Activated naive CD4-positive, alpha-beta T cell treated with anti-CD3 and anti-CD28 coated beads for 36 hours (primary cell): ENCODE measurements around the gene NCKAP5. TPM values are rescaled to one million over a fixed set of nuclear protein-coding genes. Genes with fewer than 3 reads are reported as not detected.

Source experiments
- CTCF ChIA-PET: fragments of 350-600 bp; sonication (Branson Sonifier 250); formaldehyde crosslinking; loops from one replicate; lab custom pipeline; 2021; ENCODE audit warnings: antibody characterized with exemption; lab: Charles Lee
- DNase-seq: peaks from one replicate; pipeline ENCODE4 v3.0.0-alpha.2; 2020
- H3K27ac Mint-ChIP-seq: one replicate; pipeline ENCODE4 v1.8.0; 2021; ENCODE audit warnings: mild to moderate bottlenecking, mixed read lengths
- H3K27me3 Mint-ChIP-seq: one replicate; pipeline ENCODE4 v1.8.0; 2021; ENCODE audit warnings: low read depth, mixed read lengths
- H3K36me3 Mint-ChIP-seq: one replicate; pipeline ENCODE4 v1.8.0; 2021; ENCODE audit warnings: low read depth, mixed read lengths
- H3K4me1 Mint-ChIP-seq: one replicate; pipeline ENCODE4 v1.8.0; 2021; ENCODE audit warnings: low read depth, mixed read lengths
- H3K4me3 Mint-ChIP-seq: one replicate; pipeline ENCODE4 v1.8.0; 2021; ENCODE audit warnings: mild to moderate bottlenecking, moderate library complexity, mixed read lengths
- H3K9me3 Mint-ChIP-seq: one replicate; pipeline ENCODE4 v1.8.0; 2021; ENCODE audit warnings: mixed read lengths
- intact Hi-C: fragments of 100-400 bp; cut with micrococcal nuclease; formaldehyde crosslinking; loops from one replicate; pipeline ENCODE4 v1.15.1; 2023
- total RNA-seq, 2 experiments: library from RNA; stranded (reverse); gene quantifications; one replicate each; pipeline ENCODE4 v1.2.3, GENCODE V29; 2021

Gene NCKAP5
- total RNA-seq, 2 experiments from 2014 or later = not detected

- Mint-ChIP-seq H3K9me3 (peaks cover 5% of the 10 kb centered on the region), H3K4me3 (no peak overlapping the region), H3K27ac (no peak overlapping the region), H3K4me1 (no peaks in the 10 kb centered on the region), H3K27me3 (no peaks in the 10 kb centered on the region), H3K36me3 (no peaks in the 10 kb centered on the region)
- intact Hi-C loops = no loop called here
- CTCF ChIA-PET = no interaction called here
- no peak for DNase-seq
These were observed 602.8 kb downstream of the NCKAP5 start for GRCh38 chr2:132965460-132965859.

- Mint-ChIP-seq H3K4me1 (no peaks in the 10 kb centered on the region), H3K9me3 (peaks cover 3% of the 10 kb centered on the region), H3K27ac (no peak overlapping the region), H3K36me3 (no peaks in the 10 kb centered on the region), H3K27me3 (no peaks in the 10 kb centered on the region), H3K4me3 (no peak overlapping the region)
- no peak for DNase-seq
- CTCF ChIA-PET = interaction anchor here (0.6 kb wide), 1 partner anchor 18 kb away, joined by 3 read pairs; no protein-coding TSS in a partner anchor
- intact Hi-C loops = no loop called here
These were observed 605.1 kb downstream of the NCKAP5 start for GRCh38 chr2:132963161-132963560.

GRCh38 chr2:132958887-132959286 lies 609.4 kb downstream of the NCKAP5 start:
- Mint-ChIP-seq H3K4me3 (no peak overlapping the region), H3K36me3 (no peaks in the 10 kb centered on the region), H3K27ac (no peak overlapping the region), H3K27me3 (no peaks in the 10 kb centered on the region), H3K4me1 (no peaks in the 10 kb centered on the region), H3K9me3 (no peaks in the 10 kb centered on the region)
- intact Hi-C loops = no loop called here
- DNase-seq = no peak
- CTCF ChIA-PET = no interaction called here

- Mint-ChIP-seq H3K9me3 (no peaks in the 10 kb centered on the region), H3K36me3 (no peaks in the 10 kb centered on the region), H3K4me1 (no peaks in the 10 kb centered on the region), H3K4me3 (no peak overlapping the region), H3K27ac (no peak overlapping the region), H3K27me3 (no peaks in the 10 kb centered on the region)
- no peak for DNase-seq
- CTCF ChIA-PET = no interaction called here
- intact Hi-C loops = no loop called here
These were observed 612.2 kb downstream of the NCKAP5 start for GRCh38 chr2:132955871-132956615.

GRCh38 chr2:132953771-132954170 lies 614.5 kb downstream of the NCKAP5 start:
- H3K27ac Mint-ChIP-seq = no peak overlapping the region
- no peak for DNase-seq
- intact Hi-C loops = no loop called here
- H3K4me3 Mint-ChIP-seq = no peak overlapping the region
- no peaks in the 10 kb centered on the region for H3K9me3 Mint-ChIP-seq
- no peaks in the 10 kb centered on the region for H3K36me3 Mint-ChIP-seq
- H3K4me1 Mint-ChIP-seq = no peaks in the 10 kb centered on the region
- H3K27me3 Mint-ChIP-seq = no peaks in the 10 kb centered on the region
- CTCF ChIA-PET = no interaction called here

- intact Hi-C loops = no loop called here
- Mint-ChIP-seq H3K4me1 (no peaks in the 10 kb centered on the region), H3K27ac (no peak overlapping the region), H3K27me3 (no peaks in the 10 kb centered on the region), H3K4me3 (no peak overlapping the region), H3K36me3 (no peaks in the 10 kb centered on the region), H3K9me3 (no peaks in the 10 kb centered on the region)
- CTCF ChIA-PET = no interaction called here
- no peak for DNase-seq
These were observed 617.1 kb downstream of the NCKAP5 start for GRCh38 chr2:132951008-132951714.

- H3K4me3 Mint-ChIP-seq = no peak overlapping the region
- CTCF ChIA-PET = no interaction called here
- intact Hi-C loops = no loop called here
These were observed 619.2 kb downstream of the NCKAP5 start for GRCh38 chr2:132949108-132949507.

GRCh38 chr2:132948211-132948610 lies 620.1 kb downstream of the NCKAP5 start:
- intact Hi-C loops = no loop called here
- H3K4me1 Mint-ChIP-seq = no peaks in the 10 kb centered on the region
- H3K27me3 Mint-ChIP-seq = no peaks in the 10 kb centered on the region
- no peak for DNase-seq
- no peaks in the 10 kb centered on the region for H3K36me3 Mint-ChIP-seq
- no peak overlapping the region for H3K27ac Mint-ChIP-seq
- no peak overlapping the region for H3K4me3 Mint-ChIP-seq
- H3K9me3 Mint-ChIP-seq = peaks cover 2% of the 10 kb centered on the region
- CTCF ChIA-PET = no interaction called here

More at GRCh38 chr2:132949108-132949507, 619.2 kb downstream of the NCKAP5 start:
- H3K36me3 Mint-ChIP-seq = no peaks in the 10 kb centered on the region
- no peaks in the 10 kb centered on the region for H3K4me1 Mint-ChIP-seq
- H3K9me3 Mint-ChIP-seq = no peaks in the 10 kb centered on the region
- H3K27ac Mint-ChIP-seq = no peak overlapping the region
- no peak for DNase-seq
- no peaks in the 10 kb centered on the region for H3K27me3 Mint-ChIP-seq

GRCh38 chr2:132943829-132944228 lies 624.4 kb downstream of the NCKAP5 start:
- no peak overlapping the region for H3K4me3 Mint-ChIP-seq
- DNase-seq = no peak
- CTCF ChIA-PET = no interaction called here
- H3K27ac Mint-ChIP-seq = no peak overlapping the region
- no peaks in the 10 kb centered on the region for H3K4me1 Mint-ChIP-seq
- intact Hi-C loops = no loop called here
- no peaks in the 10 kb centered on the region for H3K36me3 Mint-ChIP-seq
- no peaks in the 10 kb centered on the region for H3K27me3 Mint-ChIP-seq
- peaks cover 2% of the 10 kb centered on the region for H3K9me3 Mint-ChIP-seq

- CTCF ChIA-PET = no interaction called here
- H3K4me1 Mint-ChIP-seq = no peaks in the 10 kb centered on the region
- intact Hi-C loops = no loop called here
- H3K36me3 Mint-ChIP-seq = no peaks in the 10 kb centered on the region
- peaks cover 2% of the 10 kb centered on the region for H3K9me3 Mint-ChIP-seq
- no peak overlapping the region for H3K27ac Mint-ChIP-seq
- no peak for DNase-seq
- no peaks in the 10 kb centered on the region for H3K27me3 Mint-ChIP-seq
- no peak overlapping the region for H3K4me3 Mint-ChIP-seq
These were observed 626.8 kb downstream of the NCKAP5 start for GRCh38 chr2:132941296-132942020.

- H3K27ac Mint-ChIP-seq = no peak overlapping the region
- intact Hi-C loops = no loop called here
- H3K9me3 Mint-ChIP-seq = no peaks in the 10 kb centered on the region
- H3K4me3 Mint-ChIP-seq = no peak overlapping the region
- H3K36me3 Mint-ChIP-seq = no peaks in the 10 kb centered on the region
- CTCF ChIA-PET = no interaction called here
- H3K4me1 Mint-ChIP-seq = no peaks in the 10 kb centered on the region
- no peaks in the 10 kb centered on the region for H3K27me3 Mint-ChIP-seq
- DNase-seq = no peak
These were observed 630.6 kb downstream of the NCKAP5 start for GRCh38 chr2:132937629-132938028.

- DNase-seq = no peak
- Mint-ChIP-seq H3K27me3 (no peaks in the 10 kb centered on the region), H3K9me3 (no peaks in the 10 kb centered on the region), H3K4me3 (no peak overlapping the region), H3K27ac (no peak overlapping the region), H3K36me3 (no peaks in the 10 kb centered on the region), H3K4me1 (no peaks in the 10 kb centered on the region)
- CTCF ChIA-PET = no interaction called here
- intact Hi-C loops = no loop called here
These were observed 631.5 kb downstream of the NCKAP5 start for GRCh38 chr2:132936791-132937190.
